Measurements from ENCODE around the gene KIAA1191.

DNA sequence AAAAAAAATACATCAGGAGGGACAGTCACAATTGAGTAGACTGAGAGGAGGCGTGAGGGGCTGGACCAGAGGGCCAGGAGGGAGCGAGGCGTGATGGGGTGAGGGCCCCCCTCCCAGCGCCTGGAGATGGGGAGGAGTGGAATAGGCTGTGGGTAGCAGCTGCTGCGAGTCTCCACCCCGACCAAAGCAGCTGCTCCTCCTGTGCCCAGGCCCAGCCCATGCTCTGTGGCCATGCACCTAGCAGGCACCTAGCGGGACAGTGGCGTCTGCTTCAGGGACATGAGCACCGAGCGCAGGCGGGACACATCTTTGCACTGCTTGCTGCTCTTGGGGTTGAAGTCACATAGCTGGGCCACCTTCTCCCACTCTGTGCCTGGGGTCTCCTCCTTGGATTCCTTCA lies 31.0 kb upstream of the KIAA1191 start:
- no peak for TF ChIP-seq TAF1 (IDR thresholded peaks at IDR 0.05; ENCODE audit: control insufficient read depth, extremely low read depth, insufficient read depth, low read length, severe bottlenecking)
- no peak for TF ChIP-seq EP300 (IDR thresholded peaks at IDR 0.05; ENCODE audit: low read length)
- no peak for TF ChIP-seq GABPA (tag; conservative IDR thresholded peaks at IDR 0.05; ENCODE audit: low read depth)
- TF ChIP-seq, protein P1, sequence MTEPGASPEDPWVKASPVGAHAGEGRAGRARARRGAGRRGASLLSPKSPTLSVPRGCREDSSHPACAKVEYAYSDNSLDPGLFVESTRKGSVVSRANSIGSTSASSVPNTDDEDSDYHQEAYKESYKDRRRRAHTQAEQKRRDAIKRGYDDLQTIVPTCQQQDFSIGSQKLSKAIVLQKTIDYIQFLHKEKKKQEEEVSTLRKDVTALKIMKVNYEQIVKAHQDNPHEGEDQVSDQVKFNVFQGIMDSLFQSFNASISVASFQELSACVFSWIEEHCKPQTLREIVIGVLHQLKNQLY (CRISPR knock-in tag; conservative IDR thresholded peaks at IDR 0.05) = no peak
